Regular cardiac myocyte (primary cell): Measurements from ENCODE around the gene MOBP. TPM values are rescaled to one million over a fixed set of nuclear protein-coding genes. Genes with fewer than 3 reads are reported as not detected.

Source experiments
- total RNA-seq: library from RNA; depleted of rRNA; stranded (reverse); fragments of >200 nt; gene quantifications from 2 replicates; pipeline ENCODE4 v1.2.3, GENCODE V29; 2014

Gene MOBP
- total RNA-seq, result under 0.01 TPM in 1 of 2 replicates, not detected in the other

GRCh38 chr3:39467394-39468107, at the start of gene MOBP:
MOBP (plus strand) TSS chr3:39467680; CDS start chr3:39502070, 34,390 bp downstream.

Other genes with a start within 250 kb of the MOBP start
- gene CX3CR1, start 187.6 kb upstream of the MOBP start, total RNA-seq, result under 0.01 TPM in 1 of 2 replicates, not detected in the other
- not detected in 2 replicates for gene CCR8, start 138.0 kb upstream of the MOBP start, total RNA-seq
- 18.4 and 22.3 TPM in 2 replicates for gene SLC25A38, start 84.3 kb upstream of the MOBP start, total RNA-seq
- 1,030 and 1,387 TPM in 2 replicates for gene RPSA, start 61.0 kb upstream of the MOBP start, total RNA-seq